GM12864 (cell line): ENCODE data around the gene FKBP1A.
"Not testable (repeated sequence)": the region's sequence is repeated elsewhere in the genome, so short reads cannot be mapped to it uniquely, and the experiment has no call there.

Experiments
- DNase-seq: peaks from one replicate; pipeline ENCODE4 v3.0.0-alpha.2; 2011; ENCODE audit warnings: low read depth
- H3K4me3 ChIP-seq: 2 replicates; pipeline ENCODE4 v1.5.1; 2011; ENCODE audit warnings: mild to moderate bottlenecking, low read depth, low read length, control low read depth
- TF ChIP-seq, protein P1 (sequence below): IDR thresholded peaks from 2 replicates; pipeline ENCODE4 v1.5.1; 2011; ENCODE audit warnings: low read depth, mild to moderate bottlenecking, moderate library complexity, low read length, control low read depth, inconsistent platforms; ENCODE audit errors: missing control alignments

FKBP1A gene

DNA sequence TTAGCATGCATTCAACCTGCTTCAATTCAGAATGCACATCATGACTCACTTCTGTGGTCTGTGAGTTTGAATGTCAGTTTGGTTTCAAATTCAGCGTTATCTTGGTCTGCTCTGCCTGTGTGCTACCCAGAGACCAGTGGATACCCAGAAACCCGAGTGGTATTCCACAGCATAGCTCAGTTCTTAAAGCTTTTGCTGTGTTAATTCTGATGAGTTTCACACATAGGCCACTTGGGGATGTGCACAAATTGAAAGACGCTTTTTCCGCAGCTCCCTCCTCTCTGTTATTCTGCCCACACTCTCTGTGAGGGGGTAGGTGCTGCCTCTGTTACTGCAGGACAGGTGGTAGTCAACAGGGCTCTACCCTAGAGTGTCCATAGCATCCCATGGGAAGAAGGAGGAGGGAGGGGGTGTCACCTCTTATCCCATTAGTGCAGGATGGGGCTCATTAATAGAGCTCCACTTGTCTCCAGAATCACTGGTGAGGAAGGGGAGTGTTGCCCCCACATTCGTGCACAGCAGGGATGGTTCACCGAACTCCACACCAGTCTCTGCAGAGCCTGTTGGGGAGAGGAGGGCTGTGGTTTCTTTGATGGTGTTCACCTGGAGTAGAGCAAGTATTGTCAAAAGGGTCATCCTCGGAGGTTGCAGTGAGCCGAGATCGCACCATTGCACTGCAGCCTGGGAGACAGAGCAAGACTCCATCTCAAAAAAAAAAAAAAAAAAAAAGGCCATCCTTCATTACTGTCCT is 34.8 kb downstream of the FKBP1A start:
- DNase-seq, result no peak
- TF ChIP-seq, protein P1, sequence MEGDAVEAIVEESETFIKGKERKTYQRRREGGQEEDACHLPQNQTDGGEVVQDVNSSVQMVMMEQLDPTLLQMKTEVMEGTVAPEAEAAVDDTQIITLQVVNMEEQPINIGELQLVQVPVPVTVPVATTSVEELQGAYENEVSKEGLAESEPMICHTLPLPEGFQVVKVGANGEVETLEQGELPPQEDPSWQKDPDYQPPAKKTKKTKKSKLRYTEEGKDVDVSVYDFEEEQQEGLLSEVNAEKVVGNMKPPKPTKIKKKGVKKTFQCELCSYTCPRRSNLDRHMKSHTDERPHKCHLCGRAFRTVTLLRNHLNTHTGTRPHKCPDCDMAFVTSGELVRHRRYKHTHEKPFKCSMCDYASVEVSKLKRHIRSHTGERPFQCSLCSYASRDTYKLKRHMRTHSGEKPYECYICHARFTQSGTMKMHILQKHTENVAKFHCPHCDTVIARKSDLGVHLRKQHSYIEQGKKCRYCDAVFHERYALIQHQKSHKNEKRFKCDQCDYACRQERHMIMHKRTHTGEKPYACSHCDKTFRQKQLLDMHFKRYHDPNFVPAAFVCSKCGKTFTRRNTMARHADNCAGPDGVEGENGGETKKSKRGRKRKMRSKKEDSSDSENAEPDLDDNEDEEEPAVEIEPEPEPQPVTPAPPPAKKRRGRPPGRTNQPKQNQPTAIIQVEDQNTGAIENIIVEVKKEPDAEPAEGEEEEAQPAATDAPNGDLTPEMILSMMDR, result no peak

GRCh38 chr20:1353956-1354355 is 38.9 kb downstream of the FKBP1A start:
- TF ChIP-seq, protein P1, result no peak
- no peak overlapping the region for H3K4me3 ChIP-seq
- DNase-seq, result no peak

More for the DNA sequence above, 34.8 kb downstream of the FKBP1A start:
- no peak overlapping the region for H3K4me3 ChIP-seq

GRCh38 chr20:1346315-1346969 is 46.4 kb downstream of the FKBP1A start:
- H3K4me3 ChIP-seq, result no peak overlapping the region
- TF ChIP-seq, protein P1, result no peak
- no peak for DNase-seq

DNA sequence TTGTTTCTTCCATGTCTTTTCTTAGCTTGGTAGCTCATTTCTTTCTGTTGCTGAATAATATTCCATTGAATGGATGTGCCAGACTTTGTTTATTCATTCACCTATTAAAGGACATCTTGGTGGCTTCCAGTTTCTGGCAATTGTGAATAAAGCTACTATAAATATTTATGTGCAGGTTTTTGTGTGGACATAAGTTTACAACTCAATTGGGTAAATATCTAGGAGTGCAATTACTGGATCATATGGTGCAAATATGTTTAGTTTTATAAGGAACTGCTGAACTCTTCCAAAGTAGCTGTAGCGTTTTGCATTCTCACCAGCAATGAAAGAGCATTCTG is 47.1 kb downstream of the FKBP1A start:
- TF ChIP-seq, protein P1, result no peak
- DNase-seq, result no peak

DNA sequence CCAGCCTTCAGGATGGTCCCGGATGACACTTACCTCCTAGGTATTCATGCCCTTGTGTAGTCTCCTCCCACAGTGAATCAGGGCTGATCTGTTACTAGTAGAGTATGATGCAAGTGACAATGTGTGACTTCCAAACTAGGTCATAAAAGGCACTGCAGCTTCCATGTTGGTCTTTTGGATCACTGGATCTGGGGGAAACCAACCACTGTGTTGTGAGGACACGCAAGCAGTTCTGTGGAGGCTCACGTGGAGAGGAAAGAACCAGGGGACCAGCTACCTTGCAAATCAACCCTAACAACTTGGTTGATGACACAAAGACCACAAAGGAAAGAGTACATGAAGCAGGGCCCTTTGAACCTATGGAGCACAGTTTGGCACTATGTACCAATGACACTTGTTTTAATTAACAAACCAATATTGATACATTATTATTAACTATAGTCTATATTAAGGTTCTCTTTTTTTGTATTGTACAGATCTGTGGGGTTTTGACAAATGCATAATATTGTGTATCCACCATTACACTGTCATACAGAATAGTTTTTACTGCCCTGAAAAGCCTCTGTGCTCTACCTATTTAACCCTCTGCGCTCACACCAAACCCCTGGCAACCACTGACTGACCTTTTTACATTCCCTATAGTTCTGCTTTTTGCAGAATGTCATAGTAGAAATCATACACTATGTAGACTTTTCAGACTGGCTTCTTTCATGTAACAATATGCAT is 47.7 kb downstream of the FKBP1A start:
- H3K4me3 ChIP-seq, result no peak overlapping the region
- DNase-seq, result no peak
- TF ChIP-seq, protein P1, result no peak

More for the DNA sequence above, 47.1 kb downstream of the FKBP1A start:
- no peak overlapping the region for H3K4me3 ChIP-seq

- DNase-seq, H3K4me3 ChIP-seq: not testable (repeated sequence)
Measured at GRCh38 chr20:1343446-1344124, 49.3 kb downstream of the FKBP1A start.
